ENCODE results near the gene NR6A1. TPM values are rescaled to one million over a fixed set of nuclear protein-coding genes. Genes with fewer than 3 reads are reported as not detected.

The NR6A1 gene
- total RNA-seq, 1 experiment from 2014 or later: 164 TPM

- TF ChIP-seq ZNF423 (CRISPR knock-in tag; IDR thresholded peaks at IDR 0.05): no peak
Observed at GRCh38 chr9:124541824-124542223, 229.3 kb downstream of the NR6A1 start (continued).

- no peak overlapping the region for H3K4me3 Mint-ChIP-seq
- DNase-seq (ENCODE audit: low spot score): no peak
- CTCF ChIA-PET: interaction anchor here (1.1 to 3.2 kb wide), 13 partner anchors 14 to 393 kb away, joined by 3 to 41 read pairs (median 7); partner anchors contain the start of genes OLFML2A and WDR38
- TF ChIP-seq E2F5 (CRISPR knock-in tag; IDR thresholded peaks at IDR 0.05): no peak
- TF ChIP-seq SMAD3 (CRISPR knock-in tag; IDR thresholded peaks at IDR 0.05; ENCODE audit: borderline replicate concordance): no peak
- TF ChIP-seq MLX (CRISPR knock-in tag; IDR thresholded peaks at IDR 0.05): no peak
- TF ChIP-seq ZNF281 (CRISPR knock-in tag; IDR thresholded peaks at IDR 0.05): no peak
- TF ChIP-seq GTF2I (CRISPR knock-in tag; conservative IDR thresholded peaks at IDR 0.05): no peak
- no peak for TF ChIP-seq NR2C2 (CRISPR knock-in tag; IDR thresholded peaks at IDR 0.05)
- no peak for TF ChIP-seq E2F1 (CRISPR knock-in tag; IDR thresholded peaks at IDR 0.05)
- no peak for TF ChIP-seq PRDM15 (CRISPR knock-in tag; IDR thresholded peaks at IDR 0.05)
- no peak for TF ChIP-seq CDX4 (CRISPR knock-in tag; IDR thresholded peaks at IDR 0.05; ENCODE audit: borderline replicate concordance)
- no peak for TF ChIP-seq ETV6 (CRISPR knock-in tag; IDR thresholded peaks at IDR 0.05)
- no peak for TF ChIP-seq NFYB (CRISPR knock-in tag; conservative IDR thresholded peaks at IDR 0.05; ENCODE audit: low read depth)
- no peak for TF ChIP-seq ZMAT4 (CRISPR knock-in tag; IDR thresholded peaks at IDR 0.05)
- TF ChIP-seq ZNF671 (CRISPR knock-in tag; IDR thresholded peaks at IDR 0.05): no peak
- no peak for TF ChIP-seq ZNF512 (CRISPR knock-in tag; IDR thresholded peaks at IDR 0.05; ENCODE audit: borderline replicate concordance)
- TF ChIP-seq RELA (CRISPR knock-in tag; IDR thresholded peaks at IDR 0.05; ENCODE audit: borderline replicate concordance): no peak
- no peak for TF ChIP-seq ESRRA (CRISPR knock-in tag; IDR thresholded peaks at IDR 0.05; ENCODE audit: borderline replicate concordance)
- TF ChIP-seq ZNF121 (CRISPR knock-in tag; IDR thresholded peaks at IDR 0.05): no peak
- no peak for TF ChIP-seq STAT6 (CRISPR knock-in tag; conservative IDR thresholded peaks at IDR 0.05; ENCODE audit: low read depth)
- TF ChIP-seq ZNF396 (CRISPR knock-in tag; IDR thresholded peaks at IDR 0.05; ENCODE audit: borderline replicate concordance): no peak
Observed at GRCh38 chr9:124537926-124538325, 233.2 kb downstream of the NR6A1 start.

More at GRCh38 chr9:124537926-124538325, 233.2 kb downstream of the NR6A1 start:
- no peak overlapping the region for H3K27ac Mint-ChIP-seq
- H3K36me3 Mint-ChIP-seq: peaks cover 44% of the 10 kb centered on the region
- no peak for ATAC-seq
- H3K4me1 Mint-ChIP-seq: no peaks in the 10 kb centered on the region
- H3K9me3 Mint-ChIP-seq: no peaks in the 10 kb centered on the region
- POLR2A ChIA-PET: interaction anchor here (0.6 kb wide), 1 partner anchor 143 kb away, joined by 12 read pairs; no protein-coding TSS in a partner anchor
- H3K27me3 Mint-ChIP-seq (ENCODE audit: low read depth): no peaks in the 10 kb centered on the region

Data from WTC11 (cell line).